ENCODE results near the gene OSBPL10. TPM values are rescaled to one million over a fixed set of nuclear protein-coding genes. Genes with fewer than 3 reads are reported as not detected.
A peak's percentile ranks its signal among the peaks of the same experiment; 100 is the strongest.

Gene OSBPL10
- total RNA-seq, 1 donor from 2014 or later, result 12.1 TPM

DNA sequence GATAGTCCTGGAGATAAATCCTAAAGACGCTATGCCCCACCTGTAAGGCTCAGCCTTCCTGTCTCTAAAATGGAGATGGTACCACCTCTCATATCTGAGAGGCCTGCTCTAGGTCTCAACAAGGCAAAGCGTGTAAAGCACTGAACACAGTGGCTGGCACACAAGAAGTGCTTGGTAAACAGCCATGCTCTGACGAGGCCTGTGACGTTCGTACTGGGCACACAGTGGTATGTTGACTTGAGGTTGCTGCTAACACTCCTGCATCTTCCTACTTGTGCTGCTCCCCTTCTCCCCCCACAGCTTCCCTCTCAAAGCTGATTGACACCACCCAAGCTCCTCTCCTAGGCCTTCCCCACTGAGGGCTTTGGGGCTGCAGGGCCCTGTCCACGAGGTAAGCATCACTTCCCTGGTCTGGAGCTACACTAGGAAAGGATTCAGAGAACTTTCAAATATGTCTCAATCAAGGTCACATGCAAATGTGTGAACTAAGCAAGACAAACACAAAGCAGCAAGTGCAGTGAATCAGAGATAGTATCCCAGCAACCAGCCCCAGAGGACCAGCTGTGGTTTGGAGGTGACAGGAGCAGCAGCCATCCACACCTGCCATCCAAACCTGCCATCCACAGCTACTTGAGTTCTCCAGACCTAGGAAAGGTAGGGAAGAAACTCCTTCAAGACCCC, 270.8 kb downstream of the OSBPL10 start:
- DNase-seq (ENCODE audit: low spot score), result no peak
- H3K4me3 Mint-ChIP-seq, result no peak overlapping the region
- H3K4me1 Mint-ChIP-seq (ENCODE audit: low read depth), result peaks cover 12% of the 10 kb centered on the region
- no peaks in the 10 kb centered on the region for H3K27me3 Mint-ChIP-seq (ENCODE audit: insufficient read depth)
- no peaks in the 10 kb centered on the region for H3K9me3 Mint-ChIP-seq
- H3K27ac Mint-ChIP-seq, result no peak overlapping the region
- peaks cover 5% of the 10 kb centered on the region for H3K36me3 Mint-ChIP-seq (ENCODE audit: low read depth)
- intact Hi-C loops (cut with micrococcal nuclease), result no loop called here

DNA sequence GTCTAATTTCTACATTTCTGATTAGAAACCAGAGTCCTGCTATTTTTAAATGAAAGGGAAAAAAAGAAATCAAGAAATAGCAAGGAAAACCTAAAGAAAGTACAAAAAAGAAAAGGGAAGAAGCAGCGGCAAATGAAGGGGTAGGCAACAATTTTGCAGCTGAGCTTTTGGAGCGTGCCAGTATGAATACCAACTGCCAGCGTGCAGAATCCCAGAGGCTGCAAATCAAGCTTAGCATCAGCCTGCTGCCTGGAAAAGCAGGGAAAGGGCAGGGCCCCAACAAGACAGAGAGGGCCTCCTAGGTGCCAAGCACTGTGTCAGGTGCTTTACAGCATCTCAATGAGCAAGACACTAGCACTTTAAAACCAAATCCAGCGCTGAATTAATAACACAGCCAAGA, 271.5 kb downstream of the OSBPL10 start:
- Mint-ChIP-seq H3K9me3 (no peaks in the 10 kb centered on the region), H3K4me3 (no peak overlapping the region), H3K27ac (no peak overlapping the region), H3K4me1 (ENCODE audit: low read depth) (peaks cover 17% of the 10 kb centered on the region), H3K36me3 (ENCODE audit: low read depth) (peaks cover 5% of the 10 kb centered on the region), H3K27me3 (ENCODE audit: insufficient read depth) (no peaks in the 10 kb centered on the region)
- no peak for DNase-seq (ENCODE audit: low spot score)
- intact Hi-C loops (cut with micrococcal nuclease), result no loop called here

DNA sequence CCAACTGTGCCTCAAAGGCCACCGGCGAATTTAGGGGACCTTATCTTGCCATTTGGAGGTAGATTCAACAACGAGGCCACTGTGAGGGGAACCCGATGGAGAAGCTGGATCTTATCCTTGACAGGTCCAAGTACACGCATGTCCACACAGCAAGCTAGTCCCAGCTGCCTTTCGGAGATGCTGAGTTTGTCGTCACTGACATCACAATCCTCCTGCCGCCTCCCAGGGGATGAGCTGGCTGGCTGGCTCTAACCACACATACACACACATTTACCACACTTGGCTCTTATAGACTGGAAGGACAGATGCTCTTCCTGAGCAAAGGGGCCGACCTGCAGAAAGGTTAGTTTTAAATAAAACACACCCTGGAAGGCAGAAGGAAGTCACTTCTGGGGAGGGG, 272.1 kb downstream of the OSBPL10 start:
- H3K4me1 Mint-ChIP-seq (ENCODE audit: low read depth), result peaks cover 17% of the 10 kb centered on the region
- intact Hi-C loops (cut with micrococcal nuclease), result no loop called here
- no peaks in the 10 kb centered on the region for H3K9me3 Mint-ChIP-seq
- no peak for DNase-seq (ENCODE audit: low spot score)
- H3K27ac Mint-ChIP-seq, result no peak overlapping the region
- peaks cover 5% of the 10 kb centered on the region for H3K36me3 Mint-ChIP-seq (ENCODE audit: low read depth)
- H3K4me3 Mint-ChIP-seq, result no peak overlapping the region
- H3K27me3 Mint-ChIP-seq (ENCODE audit: insufficient read depth), result no peaks in the 10 kb centered on the region

DNA sequence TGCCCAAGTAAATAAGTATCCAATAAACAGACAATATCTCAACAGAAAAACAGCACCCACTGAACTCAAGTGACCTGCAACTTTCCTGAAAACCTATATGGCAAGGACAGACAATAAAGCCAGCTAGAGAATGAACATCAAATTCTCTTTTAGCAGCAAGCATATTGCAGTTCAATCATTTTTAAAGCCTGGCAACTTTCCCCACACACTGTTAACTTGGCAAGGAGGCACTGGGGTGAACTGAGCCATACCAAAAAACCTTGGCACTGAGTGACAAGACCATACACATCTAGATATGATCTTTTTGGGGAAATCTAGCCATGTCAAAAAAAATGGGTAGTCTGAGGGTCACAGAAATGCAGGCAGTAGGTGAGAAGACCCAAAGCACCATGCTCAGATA, 273.8 kb downstream of the OSBPL10 start:
- DNase-seq (ENCODE audit: low spot score), result no peak
- no peak overlapping the region for H3K27ac Mint-ChIP-seq
- H3K9me3 Mint-ChIP-seq, result no peaks in the 10 kb centered on the region
- peaks cover 8% of the 10 kb centered on the region for H3K36me3 Mint-ChIP-seq (ENCODE audit: low read depth)
- no peaks in the 10 kb centered on the region for H3K27me3 Mint-ChIP-seq (ENCODE audit: insufficient read depth)
- H3K4me1 Mint-ChIP-seq (ENCODE audit: low read depth), result peaks cover 14% of the 10 kb centered on the region
- no peak overlapping the region for H3K4me3 Mint-ChIP-seq
- intact Hi-C loops (cut with micrococcal nuclease), result no loop called here

DNA sequence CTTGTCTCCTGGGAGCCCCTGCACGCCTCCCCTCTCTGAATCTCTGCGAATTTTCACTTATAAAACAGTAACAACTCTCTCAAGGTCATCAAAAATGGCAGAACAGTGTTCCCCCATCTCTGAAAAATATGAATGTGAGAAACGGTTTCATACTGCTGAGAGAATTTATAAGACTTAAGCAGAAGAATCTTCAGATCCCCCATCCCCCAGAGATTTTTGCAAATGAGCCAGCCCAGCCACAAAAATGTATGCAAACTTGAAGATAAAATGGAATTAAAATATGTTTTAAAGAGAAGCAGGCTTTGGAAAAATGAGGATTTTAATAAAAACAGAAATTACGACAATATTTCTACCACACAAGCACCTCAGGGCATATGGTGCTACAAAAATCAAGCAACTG, 275.3 kb downstream of the OSBPL10 start:
- H3K27ac Mint-ChIP-seq, result no peak overlapping the region
- H3K4me1 Mint-ChIP-seq (ENCODE audit: low read depth), result peaks cover 14% of the 10 kb centered on the region
- H3K36me3 Mint-ChIP-seq (ENCODE audit: low read depth), result peaks cover 8% of the 10 kb centered on the region
- H3K27me3 Mint-ChIP-seq (ENCODE audit: insufficient read depth), result no peaks in the 10 kb centered on the region
- H3K9me3 Mint-ChIP-seq, result no peaks in the 10 kb centered on the region
- H3K4me3 Mint-ChIP-seq, result no peak overlapping the region
- intact Hi-C loops (cut with micrococcal nuclease), result loop anchor here (2.0 kb wide), 1 partner anchor 69 kb away; no protein-coding TSS in a partner anchor
- DNase-seq (ENCODE audit: low spot score), result no peak

DNA sequence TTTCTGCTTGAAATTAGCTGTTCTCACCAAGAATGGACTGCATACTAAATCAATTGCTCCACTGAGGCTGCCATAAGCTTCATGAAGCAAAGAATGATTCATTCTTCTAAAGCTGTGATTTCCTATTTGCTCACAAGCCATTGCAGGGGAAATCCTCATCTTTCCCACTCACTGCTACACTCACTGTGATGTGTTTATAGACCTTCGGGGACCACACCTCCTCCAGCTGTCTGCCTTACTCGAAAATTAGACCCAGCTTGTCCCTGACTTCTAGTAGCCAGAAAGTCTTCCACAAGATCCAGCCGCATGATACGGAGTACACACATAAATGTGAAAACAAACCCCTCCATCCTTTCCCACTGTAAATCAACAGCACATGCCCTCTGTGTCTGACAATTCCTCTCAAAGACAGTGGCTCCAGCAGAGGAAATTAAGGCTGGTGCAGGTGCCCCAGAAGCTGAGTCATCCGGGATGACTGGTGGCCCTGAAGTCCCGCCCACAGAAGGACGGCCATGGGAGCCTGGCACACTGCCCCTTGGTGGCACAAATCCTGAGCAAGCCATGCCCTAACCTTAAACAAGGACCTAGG, 276.4 kb downstream of the OSBPL10 start:
- H3K4me1 Mint-ChIP-seq (ENCODE audit: low read depth), result peaks cover 14% of the 10 kb centered on the region
- peaks cover 8% of the 10 kb centered on the region for H3K36me3 Mint-ChIP-seq (ENCODE audit: low read depth)
- no peaks in the 10 kb centered on the region for H3K9me3 Mint-ChIP-seq
- no peak for DNase-seq (ENCODE audit: low spot score)
- peak overlapping the region; percentile 47 for H3K27ac Mint-ChIP-seq
- H3K27me3 Mint-ChIP-seq (ENCODE audit: insufficient read depth), result no peaks in the 10 kb centered on the region
- intact Hi-C loops (cut with micrococcal nuclease), result loop anchor here (1.0 to 2.0 kb wide), 3 partner anchors 50 to 275 kb away; no protein-coding TSS in a partner anchor
- H3K4me3 Mint-ChIP-seq, result peak overlapping the region; percentile 3

DNA sequence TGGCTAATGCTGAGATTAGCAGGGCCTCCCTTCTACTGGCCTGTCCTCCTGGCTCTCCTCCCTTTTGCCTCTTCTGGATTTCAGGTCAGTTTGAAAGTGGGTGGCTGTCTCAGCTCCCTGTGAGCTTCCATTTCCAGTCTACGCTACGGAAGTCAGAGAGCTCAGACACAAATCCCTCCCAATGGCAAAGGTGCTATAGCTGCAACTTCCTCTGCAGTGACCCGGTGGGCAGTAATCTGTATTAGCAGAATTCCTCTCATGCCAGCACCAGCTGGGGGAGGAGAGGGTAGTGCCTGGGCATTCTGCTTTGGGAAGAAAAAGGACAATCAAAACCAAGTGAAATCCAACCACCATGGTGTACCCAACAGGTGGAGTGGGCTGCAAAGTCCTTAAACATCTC, 276.9 kb downstream of the OSBPL10 start:
- intact Hi-C loops (cut with micrococcal nuclease), result loop anchor here (1.0 to 2.0 kb wide), 3 partner anchors 50 to 275 kb away; no protein-coding TSS in a partner anchor
- Mint-ChIP-seq H3K27ac (no peak overlapping the region), H3K36me3 (ENCODE audit: low read depth) (peaks cover 8% of the 10 kb centered on the region), H3K9me3 (no peaks in the 10 kb centered on the region), H3K27me3 (ENCODE audit: insufficient read depth) (no peaks in the 10 kb centered on the region), H3K4me3 (no peak overlapping the region), H3K4me1 (ENCODE audit: low read depth) (peaks cover 14% of the 10 kb centered on the region)
- no peak for DNase-seq (ENCODE audit: low spot score)

DNA sequence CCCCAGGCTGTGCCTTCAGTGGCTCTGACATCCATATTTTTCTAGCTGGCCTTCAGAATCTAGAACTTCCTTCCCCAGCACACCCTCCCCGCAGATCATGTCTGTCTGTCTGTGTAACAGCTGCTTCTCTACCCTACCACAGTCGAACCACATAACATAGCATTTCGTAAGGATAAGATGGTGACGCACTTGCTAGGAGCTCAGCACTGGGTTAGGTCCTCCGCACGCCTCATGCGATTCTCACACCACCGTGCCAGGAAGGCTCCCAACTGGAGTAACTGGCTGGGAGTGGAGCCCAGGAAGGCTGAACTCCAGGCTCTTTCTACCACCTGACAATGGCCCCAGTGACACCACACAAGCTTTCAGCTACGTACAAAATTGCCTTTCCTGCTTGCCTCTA, 279.8 kb downstream of the OSBPL10 start:
- no peak for DNase-seq (ENCODE audit: low spot score)
- Mint-ChIP-seq H3K4me3 (no peak overlapping the region), H3K36me3 (ENCODE audit: low read depth) (peaks cover 9% of the 10 kb centered on the region), H3K27me3 (ENCODE audit: insufficient read depth) (no peaks in the 10 kb centered on the region), H3K27ac (no peak overlapping the region), H3K9me3 (no peaks in the 10 kb centered on the region), H3K4me1 (ENCODE audit: low read depth) (peaks cover 14% of the 10 kb centered on the region)
- intact Hi-C loops (cut with micrococcal nuclease), result no loop called here

DNA sequence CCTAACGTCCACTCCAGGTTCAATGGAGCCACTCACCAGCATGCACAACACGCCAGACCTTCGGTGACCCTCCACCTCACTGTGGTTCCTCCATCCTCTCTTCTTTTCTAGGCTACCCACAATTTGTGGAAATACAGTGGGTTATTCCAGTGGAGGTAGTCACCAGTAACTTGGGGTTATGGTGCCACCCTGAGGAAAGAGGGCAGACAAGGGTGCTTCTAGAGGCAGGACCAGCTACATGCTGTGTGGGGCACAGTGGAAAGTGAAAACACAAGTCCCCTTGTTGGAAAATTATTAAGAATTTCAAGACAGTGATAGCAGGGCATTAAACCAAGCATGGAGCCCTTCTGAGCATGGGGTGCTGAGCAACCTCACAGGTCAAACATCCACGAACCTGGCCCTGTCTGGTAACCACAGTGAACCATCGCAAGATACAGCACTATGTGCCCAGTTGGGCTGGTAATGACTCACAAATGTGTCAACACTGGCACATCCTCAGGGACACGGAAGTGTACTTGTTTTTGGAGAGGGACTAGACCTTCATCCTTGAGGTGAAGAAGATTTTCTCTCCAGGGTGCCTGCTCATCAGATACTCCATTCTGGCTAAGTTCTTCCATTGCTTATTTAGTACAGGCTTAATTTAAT, 281.6 kb downstream of the OSBPL10 start:
- Mint-ChIP-seq H3K4me3 (no peak overlapping the region), H3K9me3 (no peaks in the 10 kb centered on the region), H3K4me1 (ENCODE audit: low read depth) (peaks cover 5% of the 10 kb centered on the region), H3K36me3 (ENCODE audit: low read depth) (peaks cover 9% of the 10 kb centered on the region), H3K27ac (no peak overlapping the region), H3K27me3 (ENCODE audit: insufficient read depth) (no peaks in the 10 kb centered on the region)
- intact Hi-C loops (cut with micrococcal nuclease), result no loop called here
- no peak for DNase-seq (ENCODE audit: low spot score)

DNA sequence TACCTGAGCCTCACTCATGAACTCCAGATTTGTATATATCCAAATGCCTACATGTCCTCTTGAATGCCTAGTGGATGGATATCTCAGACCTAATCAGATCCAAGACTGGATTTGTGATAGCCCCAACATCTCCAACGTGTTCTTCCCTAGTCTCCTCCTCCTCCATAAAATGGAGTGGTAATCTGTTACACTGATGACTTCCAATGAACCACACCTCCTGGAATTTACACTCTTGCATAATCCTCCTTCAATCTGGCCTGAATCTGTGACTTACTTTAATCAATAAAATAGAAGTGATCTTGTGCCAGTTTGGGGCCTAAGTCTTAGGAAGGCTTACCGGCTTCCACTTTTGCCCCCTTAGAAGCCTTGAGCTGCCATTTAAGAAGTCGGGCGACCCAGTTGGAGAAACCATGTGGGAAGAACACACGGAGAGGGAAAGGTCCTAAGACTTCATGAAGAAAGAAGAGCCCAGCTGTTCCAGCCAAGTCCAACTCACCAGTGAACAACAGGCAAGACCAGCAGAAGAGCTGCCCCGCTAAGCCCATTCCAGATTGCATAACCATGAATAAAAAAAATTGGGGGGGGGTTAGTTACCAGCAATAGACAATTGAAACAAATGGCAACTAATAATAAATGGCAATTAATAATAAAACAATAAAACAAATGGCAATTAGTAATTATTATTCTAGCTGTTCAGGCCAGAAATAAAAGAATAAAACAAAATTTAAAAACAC, 284.1 kb downstream of the OSBPL10 start:
- no peaks in the 10 kb centered on the region for H3K9me3 Mint-ChIP-seq
- DNase-seq (ENCODE audit: low spot score), result no peak
- no peak overlapping the region for H3K27ac Mint-ChIP-seq
- H3K4me3 Mint-ChIP-seq, result no peak overlapping the region
- H3K4me1 Mint-ChIP-seq (ENCODE audit: low read depth), result no peaks in the 10 kb centered on the region
- H3K27me3 Mint-ChIP-seq (ENCODE audit: insufficient read depth), result no peaks in the 10 kb centered on the region
- peaks cover 6% of the 10 kb centered on the region for H3K36me3 Mint-ChIP-seq (ENCODE audit: low read depth)
- intact Hi-C loops (cut with micrococcal nuclease), result no loop called here

DNA sequence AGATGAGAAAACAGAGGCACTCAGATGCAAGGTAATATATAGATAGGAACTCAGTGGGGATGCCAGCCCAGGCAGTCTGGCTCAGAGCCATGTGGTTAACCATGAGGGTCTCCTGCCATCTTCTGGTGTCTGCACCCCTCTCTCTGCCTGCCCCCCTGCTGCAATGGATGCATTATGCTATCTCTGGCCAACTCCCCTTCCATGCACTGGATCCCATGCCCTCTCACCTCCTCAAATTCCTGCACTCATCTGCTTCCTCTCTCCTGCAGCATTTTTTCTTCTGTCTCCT, 285.1 kb downstream of the OSBPL10 start:
- no peak for DNase-seq (ENCODE audit: low spot score)
- Mint-ChIP-seq H3K4me3 (no peak overlapping the region), H3K9me3 (peaks cover 3% of the 10 kb centered on the region), H3K4me1 (ENCODE audit: low read depth) (no peaks in the 10 kb centered on the region), H3K27me3 (ENCODE audit: insufficient read depth) (no peaks in the 10 kb centered on the region), H3K27ac (no peak overlapping the region), H3K36me3 (ENCODE audit: low read depth) (peaks cover 7% of the 10 kb centered on the region)
- intact Hi-C loops (cut with micrococcal nuclease), result no loop called here

DNA sequence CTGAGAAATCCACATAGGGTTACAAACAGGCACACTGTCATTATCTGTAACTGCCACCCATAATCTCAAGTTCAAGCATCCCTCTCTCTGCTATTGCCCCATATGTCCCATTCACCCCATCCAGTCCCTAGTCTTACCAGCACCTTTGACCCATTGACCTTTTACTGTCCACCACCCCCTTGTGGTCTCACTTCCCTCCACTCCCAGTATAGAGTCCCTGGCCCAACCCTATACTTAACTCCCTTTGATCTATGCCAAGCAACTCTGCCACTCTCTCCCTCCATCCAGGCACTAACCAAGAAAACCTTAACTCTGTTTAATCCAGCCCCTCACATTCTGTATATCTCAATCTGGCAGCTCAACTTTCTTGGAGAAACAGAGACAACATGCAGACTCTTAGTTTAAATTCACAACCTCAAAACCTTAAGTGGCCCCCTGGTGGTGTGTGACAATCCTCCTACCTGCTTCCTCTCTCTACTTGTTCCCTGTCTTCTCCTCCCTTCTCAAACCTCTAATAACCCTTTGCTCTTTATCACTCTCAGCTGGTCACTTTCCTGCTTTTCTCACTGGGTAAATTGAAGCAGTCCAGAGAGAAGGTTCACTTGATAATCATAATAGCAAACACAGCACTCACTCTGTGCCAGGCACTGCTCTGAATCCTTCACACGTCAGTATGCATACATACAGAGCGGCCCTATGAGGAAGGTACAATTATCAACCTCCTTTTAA, 285.6 kb downstream of the OSBPL10 start:
- Mint-ChIP-seq H3K36me3 (ENCODE audit: low read depth) (peaks cover 10% of the 10 kb centered on the region), H3K9me3 (peaks cover 7% of the 10 kb centered on the region), H3K27me3 (ENCODE audit: insufficient read depth) (no peaks in the 10 kb centered on the region), H3K4me1 (ENCODE audit: low read depth) (no peaks in the 10 kb centered on the region), H3K4me3 (no peak overlapping the region), H3K27ac (no peak overlapping the region)
- intact Hi-C loops (cut with micrococcal nuclease), result loop anchor here (1.0 to 2.0 kb wide), 2 partner anchors 145 to 927 kb away; no protein-coding TSS in a partner anchor
- DNase-seq (ENCODE audit: low spot score), result no peak
